ENCODE measurements around the gene SULT2B1. TPM values are rescaled to one million over a fixed set of nuclear protein-coding genes. Genes with fewer than 3 reads are reported as not detected.
"Not testable (repeated sequence)": the region's sequence is repeated elsewhere in the genome, so short reads cannot be mapped to it uniquely, and the experiment has no call there.

Gene SULT2B1
- total RNA-seq, 1 experiment from 2014 or later, result 0.20 TPM

DNA sequence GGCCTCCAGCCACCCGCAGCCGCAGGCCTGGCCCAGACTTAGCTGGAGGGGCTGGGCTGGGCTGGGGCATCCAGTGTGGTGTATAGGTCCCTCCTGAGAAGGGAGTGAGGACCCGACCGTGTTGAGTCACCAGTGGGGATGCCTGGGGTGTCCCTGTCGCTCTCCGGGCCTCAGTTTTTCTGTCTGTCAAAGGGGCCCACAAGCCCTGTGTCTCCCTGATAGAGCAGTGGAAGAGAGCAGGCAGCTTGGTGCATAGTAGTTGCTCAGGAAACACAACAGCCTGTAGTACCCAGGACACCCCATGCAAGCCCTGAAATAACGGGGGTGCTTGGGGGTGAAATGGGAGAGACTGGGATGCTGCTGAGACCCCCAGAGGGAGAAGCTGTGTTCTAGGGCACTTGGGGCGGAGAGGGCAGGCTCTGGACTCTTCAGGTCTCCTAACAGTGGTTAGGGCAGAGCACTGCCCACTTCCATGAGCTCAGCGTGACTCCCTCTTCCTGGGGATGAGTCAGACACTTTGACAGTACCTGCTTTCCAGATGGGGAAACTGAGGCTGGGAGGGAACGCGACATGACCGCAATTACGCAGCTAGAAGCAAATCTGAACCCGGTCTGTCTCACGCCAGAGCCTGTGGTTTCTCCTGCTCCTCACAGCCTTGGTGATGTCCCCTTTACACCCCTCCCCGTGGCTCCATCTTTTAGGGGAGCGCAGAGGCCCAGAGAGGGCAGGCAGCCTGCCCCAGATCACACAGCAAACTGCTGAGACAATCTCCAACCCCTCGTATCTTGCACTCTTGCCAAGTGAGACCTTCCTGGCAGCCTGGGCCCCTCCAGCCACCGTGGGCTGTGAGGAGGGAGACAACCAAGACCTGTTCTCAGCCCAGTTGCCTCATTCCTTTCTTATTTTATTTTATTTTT, 692 bp downstream of the SULT2B1 start:
- in situ Hi-C loops (cut with HindIII; ENCODE audit: low pct_unique_long_range_greater_than_20kb, low sequenced_read_pairs), result no loop called here
- DNase-seq (ENCODE audit: low read depth), result no peak

DNA sequence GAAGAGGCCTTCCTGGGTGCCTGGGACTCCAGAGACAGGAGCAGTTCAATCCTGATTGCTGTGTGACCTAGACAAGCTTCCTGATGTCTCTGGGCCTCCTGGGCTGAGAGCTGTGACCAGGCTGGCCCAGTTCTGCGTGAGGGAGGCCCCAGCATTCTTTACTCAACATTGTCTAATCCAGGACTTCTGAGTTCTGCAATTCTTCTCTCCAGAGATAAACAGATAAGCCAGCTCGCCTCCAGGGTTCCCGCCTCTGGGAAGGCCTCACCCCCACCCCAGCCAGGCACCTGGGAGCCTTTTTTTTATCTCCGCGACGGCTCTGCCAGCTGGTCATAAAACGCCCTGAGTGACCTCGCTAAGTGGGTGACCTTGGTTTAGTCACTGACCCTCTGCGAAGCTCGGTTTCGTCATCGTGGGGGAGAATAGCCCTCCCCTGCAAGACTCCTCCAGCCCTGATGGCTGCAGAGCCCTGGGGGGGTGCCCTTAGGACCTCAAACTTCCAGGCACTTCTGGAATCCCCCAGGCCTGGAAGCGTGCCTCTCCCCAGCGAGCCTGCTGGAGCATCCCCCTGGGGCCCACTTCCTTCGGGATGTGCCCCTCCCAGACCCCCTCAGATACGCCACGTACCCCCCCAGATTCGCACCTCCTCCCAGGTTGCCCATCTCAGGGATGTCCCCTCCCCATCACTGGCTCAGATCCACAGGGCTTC, 1.9 kb downstream of the SULT2B1 start:
- DNase-seq (ENCODE audit: low read depth), result peak; percentile 95
- in situ Hi-C loops (cut with HindIII; ENCODE audit: low pct_unique_long_range_greater_than_20kb, low sequenced_read_pairs), result no loop called here

DNA sequence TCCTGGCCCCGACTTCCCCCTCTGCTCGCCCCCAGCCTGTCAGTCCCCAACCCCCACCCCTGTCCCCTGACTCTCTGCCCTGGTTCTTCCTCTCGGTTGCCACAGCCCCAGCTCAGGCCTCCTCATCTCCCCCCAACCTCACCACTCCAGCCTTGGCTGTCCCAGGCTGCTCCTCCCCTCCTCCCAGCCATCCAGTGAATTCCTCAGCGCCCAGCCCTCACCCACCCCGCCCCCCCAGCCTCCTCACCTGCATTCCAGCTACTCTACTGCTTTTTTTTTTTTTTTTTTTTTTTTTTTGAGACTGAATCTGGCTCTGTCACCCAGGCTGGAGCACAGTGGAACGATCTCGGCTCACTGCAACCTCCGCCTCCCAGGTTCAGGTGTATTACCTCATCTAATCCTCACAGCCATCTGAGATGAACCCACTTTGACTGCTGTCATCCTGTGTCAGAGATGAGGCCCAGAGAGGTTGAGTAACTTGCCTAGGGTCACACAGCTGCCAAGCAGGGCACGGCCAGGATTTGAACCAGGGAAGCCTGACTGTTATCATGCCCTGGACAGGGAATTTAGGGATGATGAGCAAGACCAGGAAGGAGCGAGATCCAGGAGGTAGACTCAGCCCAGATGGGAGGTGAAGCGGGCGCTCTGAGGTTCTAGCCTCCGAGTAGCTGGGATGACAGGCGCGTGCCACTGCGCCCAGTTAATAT, 2.6 kb downstream of the SULT2B1 start:
- DNase-seq (ENCODE audit: low read depth), result peak; percentile 85
- in situ Hi-C loops (cut with HindIII; ENCODE audit: low pct_unique_long_range_greater_than_20kb, low sequenced_read_pairs), result no loop called here

DNA sequence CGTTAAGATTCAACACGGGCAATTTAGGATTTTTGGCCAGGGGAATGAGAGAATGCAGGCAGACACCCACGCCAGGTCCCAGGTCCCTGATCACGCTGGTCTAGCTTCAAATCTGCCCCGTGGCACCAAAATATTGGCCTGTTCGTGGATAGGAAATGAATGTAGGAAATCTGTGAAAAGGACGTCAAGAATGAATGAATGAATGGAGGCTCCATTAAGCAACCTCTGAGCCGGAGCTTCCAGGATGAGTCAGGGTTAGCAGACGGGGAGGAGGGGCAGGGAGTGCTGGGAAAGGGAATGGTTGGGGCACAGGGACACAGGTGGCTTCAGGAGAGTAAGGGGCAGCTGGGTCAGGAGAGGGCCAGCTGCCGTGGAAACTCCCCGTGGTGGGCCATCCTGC, 4.2 kb downstream of the SULT2B1 start:
- peak; percentile 96 for DNase-seq (ENCODE audit: low read depth)
- in situ Hi-C loops (cut with HindIII; ENCODE audit: low pct_unique_long_range_greater_than_20kb, low sequenced_read_pairs), result no loop called here

DNA sequence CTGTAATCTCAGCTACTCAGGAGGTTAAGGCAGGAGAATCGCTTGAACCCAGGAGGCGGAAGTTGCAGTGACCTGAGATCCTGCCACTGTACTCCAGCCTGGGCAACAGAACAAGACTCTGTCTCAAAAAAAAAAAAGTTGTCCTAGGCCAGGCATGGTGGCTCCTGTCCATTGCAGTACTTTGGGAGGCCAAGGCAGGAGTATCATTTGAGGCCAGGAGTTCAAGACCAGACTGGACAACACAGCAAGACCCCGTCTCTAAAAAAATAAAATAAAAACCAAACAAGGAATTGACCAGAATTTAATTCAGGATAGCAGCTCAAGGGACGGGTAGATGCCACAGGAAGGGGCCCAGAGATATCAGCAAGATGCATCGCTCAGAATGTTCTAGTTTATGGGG, 4.9 kb downstream of the SULT2B1 start:
- in situ Hi-C loops (cut with HindIII; ENCODE audit: low pct_unique_long_range_greater_than_20kb, low sequenced_read_pairs), result no loop called here
- DNase-seq (ENCODE audit: low read depth), result no peak

DNA sequence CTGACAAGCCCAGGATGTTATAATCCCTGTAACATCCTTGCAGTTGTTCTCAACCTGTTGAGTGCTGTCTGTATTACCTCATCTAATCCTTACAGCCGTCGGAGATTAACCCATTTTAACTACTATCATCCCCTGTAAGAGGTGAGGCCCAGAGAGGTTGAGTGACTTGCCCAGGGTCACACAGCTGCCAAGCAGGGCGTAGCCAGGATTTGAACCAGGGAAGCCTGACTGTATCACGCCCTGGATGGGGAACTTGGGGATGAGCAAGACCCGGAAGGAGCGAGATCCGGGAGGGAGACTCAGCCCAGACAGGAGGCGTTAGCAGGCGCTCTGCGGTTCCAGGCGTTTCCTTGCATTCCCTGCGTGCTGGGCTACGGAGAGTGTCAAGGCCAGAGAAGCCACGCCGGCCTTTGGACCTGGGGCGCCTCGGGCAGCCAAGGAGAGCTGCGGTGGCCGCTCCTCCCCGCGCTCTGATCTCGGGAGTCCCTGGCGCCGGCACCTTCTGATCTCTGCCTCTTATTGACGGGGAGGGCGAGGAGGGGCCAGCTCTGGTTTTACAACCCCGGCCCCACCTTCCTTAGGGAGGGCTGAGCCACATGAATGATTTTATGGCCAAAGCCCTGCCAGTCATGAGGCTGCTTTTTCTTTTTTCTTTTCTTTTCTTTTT, 6.2 kb downstream of the SULT2B1 start:
- in situ Hi-C loops (cut with HindIII; ENCODE audit: low pct_unique_long_range_greater_than_20kb, low sequenced_read_pairs), result no loop called here
- peak; percentile 100 for DNase-seq (ENCODE audit: low read depth)

DNA sequence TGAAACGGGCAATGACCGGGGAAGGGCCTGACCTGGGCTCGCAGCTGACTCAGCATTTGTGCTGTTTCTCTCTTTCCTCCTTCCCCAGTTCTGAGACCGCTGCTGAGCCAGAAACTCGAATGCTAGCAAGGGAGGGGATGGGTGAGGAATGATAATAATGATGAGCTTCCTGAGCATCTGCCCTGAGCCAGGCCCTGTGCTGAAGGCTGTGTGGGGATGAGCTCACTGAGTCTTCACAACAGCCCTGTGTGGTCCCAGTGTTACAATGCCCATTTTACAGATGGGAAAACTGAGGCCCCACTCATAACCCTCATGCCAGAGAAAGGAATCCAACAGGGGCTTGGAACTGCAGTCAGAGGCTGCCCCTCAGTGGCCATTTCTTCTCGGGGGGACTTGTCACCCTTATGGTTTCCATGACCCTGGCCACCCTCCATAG, 8.1 kb downstream of the SULT2B1 start:
- in situ Hi-C loops (cut with HindIII; ENCODE audit: low pct_unique_long_range_greater_than_20kb, low sequenced_read_pairs), result no loop called here
- no peak for DNase-seq (ENCODE audit: low read depth)

DNA sequence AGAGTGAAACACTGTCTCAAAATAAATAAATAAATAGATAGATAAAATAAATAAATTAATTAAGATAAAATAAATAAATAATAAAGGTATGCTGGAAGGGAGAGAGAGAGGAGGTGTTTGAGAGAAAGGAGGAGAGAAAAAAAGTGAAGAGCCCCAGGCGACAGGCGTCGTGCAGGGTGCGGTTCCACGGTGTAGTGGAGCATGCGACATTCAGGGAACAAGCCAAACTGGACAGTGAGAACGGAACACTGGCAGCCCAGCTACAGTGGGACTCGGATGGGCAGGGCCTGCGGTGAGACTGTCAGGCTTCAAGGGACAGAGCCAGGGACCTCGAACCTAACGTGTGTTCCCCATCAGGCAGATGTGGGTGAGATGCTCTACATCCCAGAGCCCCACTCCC, 9.4 kb downstream of the SULT2B1 start:
- DNase-seq (ENCODE audit: low read depth), result peak; percentile 80
- in situ Hi-C loops (cut with HindIII; ENCODE audit: low pct_unique_long_range_greater_than_20kb, low sequenced_read_pairs), result no loop called here

DNA sequence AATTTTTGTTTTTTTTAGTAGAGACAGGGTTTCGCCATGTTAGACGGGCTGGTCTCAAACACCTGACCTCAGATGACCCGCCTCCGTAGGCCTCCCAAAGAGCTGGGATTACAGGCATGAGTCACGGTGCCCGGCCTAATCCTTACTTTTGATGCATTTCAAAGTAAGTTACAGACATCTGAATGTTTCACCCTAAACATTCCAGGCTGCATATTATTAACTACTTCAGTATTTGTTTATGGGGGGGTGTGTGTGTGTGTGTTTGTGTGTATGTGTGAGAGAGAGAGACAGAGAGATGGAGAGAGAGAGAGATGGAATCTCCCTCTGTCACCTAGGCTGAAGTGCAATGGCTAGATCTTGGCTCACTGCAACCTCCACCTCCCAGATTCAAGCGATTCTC, 13.1 kb downstream of the SULT2B1 start:
- in situ Hi-C loops (cut with HindIII; ENCODE audit: low pct_unique_long_range_greater_than_20kb, low sequenced_read_pairs), result no loop called here
- peak; percentile 68 for DNase-seq (ENCODE audit: low read depth)

DNA sequence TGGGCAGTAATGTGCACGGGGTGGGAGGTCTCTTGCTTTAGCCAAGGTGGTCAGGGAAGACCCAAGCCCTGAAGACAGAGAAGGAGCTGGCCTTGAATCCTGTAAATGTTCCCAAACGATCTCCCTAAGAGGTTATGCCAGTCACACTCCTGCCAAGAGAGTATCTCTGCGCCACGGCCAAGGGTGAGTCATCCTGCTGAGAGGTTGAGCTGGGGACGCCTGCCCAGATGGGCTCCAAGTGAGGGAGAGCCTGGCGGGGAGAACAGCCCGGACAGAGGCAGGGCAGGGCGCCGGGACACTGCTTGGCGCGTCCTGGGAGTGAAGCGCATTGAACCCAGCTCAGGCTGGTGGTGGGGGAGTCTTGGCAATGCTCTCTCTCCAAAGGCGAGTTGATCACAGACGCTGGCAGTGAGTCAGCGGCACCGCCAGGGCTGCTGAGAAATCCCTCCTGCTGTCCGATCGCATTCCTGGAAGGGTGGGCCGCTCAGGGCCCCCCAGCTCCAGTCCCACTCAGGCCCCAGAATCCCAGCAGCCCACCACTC, 16.4 kb downstream of the SULT2B1 start:
- peak; percentile 98 for DNase-seq (ENCODE audit: low read depth)
- in situ Hi-C loops (cut with HindIII; ENCODE audit: low pct_unique_long_range_greater_than_20kb, low sequenced_read_pairs), result no loop called here

DNA sequence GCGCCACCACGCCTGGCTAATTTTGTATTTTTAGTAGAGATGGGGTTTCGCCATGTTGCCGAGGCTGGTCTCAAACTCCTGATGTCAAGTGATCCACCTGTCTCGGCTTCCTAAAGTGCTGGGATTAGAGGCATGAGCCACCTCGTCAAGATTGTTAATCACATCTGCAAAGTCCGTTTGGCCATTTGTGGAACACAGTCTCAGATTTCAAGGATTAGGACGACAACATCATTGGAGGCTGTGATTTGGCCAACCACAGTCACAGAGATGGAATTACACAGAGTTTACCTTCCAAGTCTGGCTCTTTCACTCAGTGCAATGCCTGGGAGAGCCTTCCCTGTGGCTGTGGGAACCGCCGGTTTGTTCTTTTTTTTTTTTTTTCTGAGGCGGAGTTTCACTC, 17.8 kb downstream of the SULT2B1 start:
- in situ Hi-C loops (cut with HindIII; ENCODE audit: low pct_unique_long_range_greater_than_20kb, low sequenced_read_pairs), result no loop called here
- no peak for DNase-seq (ENCODE audit: low read depth)

DNA sequence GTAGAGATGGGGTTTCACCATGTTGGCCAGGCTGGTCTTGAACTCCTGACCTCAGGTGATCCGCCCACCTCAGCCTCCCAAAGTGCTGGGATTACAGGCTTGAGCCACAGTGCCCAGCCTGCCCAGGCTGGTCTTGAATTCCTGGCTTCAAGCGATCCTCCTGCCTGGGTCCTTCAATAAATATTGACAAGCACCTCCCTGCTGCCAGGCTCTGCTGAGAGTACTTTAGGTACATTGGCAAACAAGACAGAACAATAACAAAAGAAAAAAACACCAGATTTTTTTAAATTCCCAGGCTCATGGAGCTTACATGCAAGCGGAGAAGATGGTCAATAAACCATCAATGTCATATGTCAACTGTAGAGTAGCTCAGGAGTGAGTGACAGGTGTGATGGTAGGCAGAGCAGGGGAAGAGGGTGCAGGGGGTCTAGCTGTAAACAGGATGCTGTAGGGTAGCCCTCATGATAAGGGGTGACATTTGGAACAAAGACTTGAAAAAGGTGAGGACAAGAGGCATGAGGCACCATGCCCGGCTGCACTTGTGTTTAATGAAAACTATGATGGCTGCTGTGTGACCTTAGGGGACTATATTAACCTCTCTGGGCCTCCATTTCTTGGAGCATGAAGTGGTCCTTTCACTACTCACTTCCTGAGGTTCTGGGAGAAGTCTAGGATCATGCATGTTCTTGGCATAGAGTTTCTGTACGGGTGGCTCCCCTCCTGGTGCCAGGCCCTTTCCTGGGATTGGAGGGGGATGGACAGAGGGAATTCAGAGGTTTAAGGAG, 19.6 kb downstream of the SULT2B1 start:
- in situ Hi-C loops (cut with HindIII; ENCODE audit: low pct_unique_long_range_greater_than_20kb, low sequenced_read_pairs), result no loop called here
- DNase-seq (ENCODE audit: low read depth), result peak; percentile 65

DNA sequence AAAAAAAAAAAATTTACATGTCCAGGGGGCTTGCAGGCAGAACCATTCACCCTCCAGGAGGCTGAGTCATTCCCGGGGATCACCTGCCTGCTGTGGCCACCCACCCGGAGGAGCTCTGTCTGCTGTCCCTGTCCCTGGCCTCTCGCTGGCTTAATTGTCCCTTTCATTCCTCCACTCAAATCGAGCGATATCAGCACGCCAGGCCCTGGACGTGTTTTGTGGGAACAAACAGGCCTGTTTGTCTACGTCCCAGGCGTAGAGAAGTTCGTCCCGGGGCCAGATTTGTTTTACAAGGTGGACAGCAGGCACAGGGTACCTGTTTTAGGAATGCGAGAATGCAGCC, 21.2 kb downstream of the SULT2B1 start:
- peak; percentile 94 for DNase-seq (ENCODE audit: low read depth)
- in situ Hi-C loops (cut with HindIII; ENCODE audit: low pct_unique_long_range_greater_than_20kb, low sequenced_read_pairs), result no loop called here

DNA sequence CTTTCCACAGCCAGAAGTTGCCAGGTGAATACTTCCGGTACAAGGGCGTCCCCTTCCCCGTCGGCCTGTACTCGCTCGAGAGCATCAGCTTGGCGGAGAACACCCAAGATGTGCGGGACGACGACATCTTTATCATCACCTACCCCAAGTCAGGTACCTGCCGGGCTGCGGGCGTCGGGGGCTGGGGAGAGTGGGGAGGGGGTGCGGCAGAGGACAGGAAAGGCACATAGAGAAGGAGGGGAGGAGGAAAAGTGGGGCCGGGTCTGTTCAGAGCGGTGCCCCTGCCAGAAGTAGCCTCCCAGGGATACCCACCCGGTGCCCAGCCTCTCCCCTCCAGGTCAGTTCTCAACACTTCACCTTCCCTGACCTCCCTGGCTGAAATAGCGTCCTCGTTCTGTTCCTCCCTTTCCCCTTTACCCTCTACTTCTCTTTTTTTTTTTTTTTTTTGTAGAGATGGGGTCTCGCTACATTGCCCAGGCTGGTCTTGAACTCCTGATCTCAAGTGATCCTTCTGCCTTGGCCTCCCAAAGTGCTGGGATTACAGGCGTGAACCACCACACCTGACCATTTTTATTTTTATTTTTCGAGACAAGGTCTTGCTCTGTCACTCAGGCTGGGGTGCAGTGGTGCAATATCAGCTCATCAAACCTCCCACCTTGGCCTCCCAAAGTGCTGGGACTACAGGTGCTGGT, 24.1 kb downstream of the SULT2B1 start:
- in situ Hi-C loops (cut with HindIII; ENCODE audit: low pct_unique_long_range_greater_than_20kb, low sequenced_read_pairs), result no loop called here

DNA sequence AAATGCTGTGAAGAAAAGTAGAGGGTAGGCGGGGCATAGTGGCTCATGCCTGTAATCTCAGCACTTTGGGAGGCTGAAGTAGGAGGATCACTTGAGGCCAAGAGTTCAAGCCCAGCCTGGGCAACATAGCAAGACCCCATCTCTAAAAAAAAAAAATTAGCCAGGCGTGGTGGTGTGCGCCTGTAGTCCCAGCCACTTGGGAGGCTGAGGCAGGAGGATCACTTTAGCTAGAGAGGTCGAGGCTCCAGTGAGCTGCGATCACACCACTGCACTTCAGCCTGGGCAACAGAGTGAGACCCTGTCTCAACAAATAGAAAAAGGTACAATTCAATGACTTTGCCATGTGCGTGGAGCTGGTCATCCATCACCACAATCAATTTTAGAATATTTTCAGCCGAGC, 25.9 kb downstream of the SULT2B1 start:
- in situ Hi-C loops (cut with HindIII; ENCODE audit: low pct_unique_long_range_greater_than_20kb, low sequenced_read_pairs); DNase-seq (ENCODE audit: low read depth): not testable (repeated sequence)

More for the DNA sequence above, 24.1 kb downstream of the SULT2B1 start:
- DNase-seq (ENCODE audit: low read depth), result no peak

DNA sequence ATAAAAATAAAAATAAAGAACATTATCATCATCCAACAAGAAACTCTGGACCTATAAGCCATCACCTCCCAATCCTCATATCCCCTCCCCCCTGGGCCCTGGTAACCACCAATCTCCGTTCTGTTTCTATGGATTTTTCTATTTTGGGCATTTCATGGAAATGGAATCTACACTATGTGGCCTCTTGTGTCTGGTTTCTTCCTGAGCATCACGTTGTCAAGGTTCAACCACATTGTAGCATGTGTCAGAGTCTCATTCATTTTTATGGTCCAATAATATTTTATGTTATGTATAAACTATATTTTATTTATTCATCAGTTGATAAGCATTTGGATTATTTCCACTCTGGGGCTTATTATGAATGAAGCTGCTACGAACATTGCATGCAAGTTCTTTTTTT, 26.9 kb downstream of the SULT2B1 start:
- in situ Hi-C loops (cut with HindIII; ENCODE audit: low pct_unique_long_range_greater_than_20kb, low sequenced_read_pairs), result no loop called here
- no peak for DNase-seq (ENCODE audit: low read depth)

DNA sequence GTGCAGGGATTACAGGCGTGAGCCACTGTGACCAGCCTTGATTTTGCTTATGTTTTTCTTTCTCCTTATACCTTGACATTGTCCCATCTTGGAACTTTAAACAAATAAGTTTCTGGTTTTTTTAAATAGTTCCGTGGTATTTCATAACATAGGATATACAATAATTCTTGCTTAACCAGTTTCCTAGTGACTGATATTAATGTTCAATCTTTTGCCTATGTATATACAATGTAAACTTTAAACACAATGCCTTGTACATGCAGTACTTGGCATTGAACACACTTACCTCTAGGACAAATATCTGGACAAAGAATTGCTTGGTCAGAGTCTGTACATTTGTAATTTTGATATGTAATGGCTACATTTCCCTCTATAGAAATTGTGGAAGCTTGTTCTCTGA, 30.2 kb downstream of the SULT2B1 start:
- in situ Hi-C loops (cut with HindIII; ENCODE audit: low pct_unique_long_range_greater_than_20kb, low sequenced_read_pairs), result no loop called here
- no peak for DNase-seq (ENCODE audit: low read depth)
